Liver (tissue), 9 donors: ENCODE results near the gene SIRT2. TPM values are rescaled to one million over a fixed set of nuclear protein-coding genes. Genes with fewer than 3 reads are reported as not detected.
A peak's percentile ranks its signal among the peaks of the same experiment; 100 is the strongest.
"Not testable (repeated sequence)": the region's sequence is repeated elsewhere in the genome, so short reads cannot be mapped to it uniquely, and the experiment has no call there.

Experiments used
- DNase-seq: peaks from one replicate; pipeline ENCODE4 v3.0.0-alpha.2; 2017; ENCODE audit warnings: low spot score
- H3K27ac ChIP-seq, 2 donors: one replicate each; pipeline ENCODE4 v1.7.0; 2013; ENCODE audit warnings: inconsistent platforms in 2 of 2, low read length in 2 of 2, control low read depth in 1 of 2, low read depth in 1 of 2, mild to moderate bottlenecking in 1 of 2
- H3K27me3 ChIP-seq, 4 donors: one replicate each; pipeline versions ENCODE4 v1.6.1 to v1.7.0; 2013; ENCODE audit warnings: low read length in 3 of 4, inconsistent platforms in 1 of 4, mild to moderate bottlenecking in 1 of 4, moderate library complexity in 1 of 4; ENCODE audit not compliant: control insufficient read depth in 4 of 4, insufficient read depth in 4 of 4
- H3K36me3 ChIP-seq, 4 donors: one replicate each; pipeline versions ENCODE4 v1.6.1 to v1.7.0; 2013; ENCODE audit warnings: low read length in 3 of 4, mild to moderate bottlenecking in 3 of 4, low read depth in 1 of 4, moderate library complexity in 1 of 4; ENCODE audit not compliant: control insufficient read depth in 4 of 4, insufficient read depth in 3 of 4
- H3K4me1 ChIP-seq, 4 donors: one replicate each; pipeline versions ENCODE4 v1.6.1 to v1.7.0; 2013; ENCODE audit warnings: low read length in 3 of 4, mild to moderate bottlenecking in 3 of 4, moderate library complexity in 1 of 4; ENCODE audit not compliant: control insufficient read depth in 4 of 4, insufficient read depth in 4 of 4
- H3K4me3 ChIP-seq, 3 donors: one replicate each; pipeline versions ENCODE4 v1.6.1 to v1.7.0; 2013; ENCODE audit warnings: low read length in 3 of 3, control low read depth in 1 of 3, low read depth in 1 of 3, mild to moderate bottlenecking in 1 of 3
- H3K9ac ChIP-seq, 2 donors: one replicate each; pipeline ENCODE4 v1.7.0; 2013; ENCODE audit warnings: low read length in 2 of 2, mild to moderate bottlenecking in 2 of 2, moderate library complexity in 2 of 2, control low read depth in 1 of 2, low read depth in 1 of 2
- H3K9me3 ChIP-seq, 4 donors: one replicate each; pipeline versions ENCODE4 v1.6.1 to v1.7.0; 2013; ENCODE audit warnings: low read length in 3 of 4; ENCODE audit not compliant: control insufficient read depth in 4 of 4
- ATF3 ChIP-seq: IDR thresholded peaks from 2 replicates; pipeline ENCODE4 v1.6.1; 2016; ENCODE audit warnings: antibody characterized with exemption
- CTCF ChIP-seq: fragments of 150-350 bp; IDR thresholded peaks from 2 replicates; pipeline ENCODE4 v1.5.1; 2017; ENCODE audit warnings: improper control_type of control experiment, low read depth, low read length; ENCODE audit not compliant: missing input control
- EGR1 ChIP-seq, 2 donors: IDR thresholded peaks; 2 replicates each; pipeline ENCODE4 v1.6.1; 2016 to 2018; ENCODE audit warnings: antibody characterized with exemption in 2 of 2, low read depth in 2 of 2
- FOXA1 ChIP-seq: IDR thresholded peaks from 2 replicates; pipeline ENCODE4 v1.6.1; 2016; ENCODE audit warnings: antibody characterized with exemption
- FOXA2 ChIP-seq: IDR thresholded peaks from 2 replicates; pipeline ENCODE4 v1.6.1; 2016; ENCODE audit warnings: antibody characterized with exemption
- HNF4A ChIP-seq, 2 donors: conservative IDR thresholded peaks; 2 replicates each; pipeline ENCODE4 v1.6.1; 2016; ENCODE audit warnings: antibody characterized with exemption in 2 of 2, mild to moderate bottlenecking in 2 of 2
- HNF4G ChIP-seq: IDR thresholded peaks from 2 replicates; pipeline ENCODE4 v1.6.1; 2016; ENCODE audit warnings: antibody characterized with exemption
- JUND ChIP-seq, 2 donors: IDR thresholded peaks; 2 replicates each; pipeline ENCODE4 v1.6.1; 2016; ENCODE audit warnings: antibody characterized with exemption in 2 of 2
- MAX ChIP-seq: IDR thresholded peaks from 2 replicates; pipeline ENCODE4 v1.6.1; 2016; ENCODE audit warnings: antibody characterized with exemption
- NR2F2 ChIP-seq: IDR thresholded peaks from 2 replicates; pipeline ENCODE4 v1.6.1; 2016; ENCODE audit warnings: antibody characterized with exemption
- RAD21 ChIP-seq, 2 donors: IDR thresholded peaks; 2 replicates each; pipeline ENCODE4 v1.6.1; 2016; ENCODE audit warnings: antibody characterized with exemption in 2 of 2, mild to moderate bottlenecking in 2 of 2
- REST ChIP-seq: IDR thresholded peaks from 2 replicates; pipeline ENCODE4 v1.6.1; 2016; ENCODE audit warnings: antibody characterized with exemption, mild to moderate bottlenecking
- RXRA ChIP-seq, 2 donors: IDR thresholded peaks; 2 replicates each; pipeline ENCODE4 v1.6.1; 2017 to 2018; ENCODE audit warnings: antibody characterized with exemption in 2 of 2, mild to moderate bottlenecking in 1 of 2
- SP1 ChIP-seq: IDR thresholded peaks from 2 replicates; pipeline ENCODE4 v1.6.1; 2018; ENCODE audit warnings: antibody characterized with exemption, mild to moderate bottlenecking
- TAF1 ChIP-seq: conservative IDR thresholded peaks from 2 replicates; pipeline ENCODE4 v1.6.1; 2016; ENCODE audit warnings: antibody characterized with exemption, mild to moderate bottlenecking
- YY1 ChIP-seq: IDR thresholded peaks from 2 replicates; pipeline ENCODE4 v1.6.1; 2016; ENCODE audit warnings: antibody characterized with exemption, mild to moderate bottlenecking
- ZBTB33 ChIP-seq: IDR thresholded peaks from 2 replicates; pipeline ENCODE4 v1.6.1; 2016; ENCODE audit warnings: antibody characterized with exemption
- WGBS: extraction: QIAGEN DNeasy Blood & Tissue Kit; methylation state at CpG from one replicate; pipeline ENCODE4 v1.1.7; 2013; 5-methylcytosine and 5-hydroxymethylcytosine counted together
- polyA plus RNA-seq, 2 donors: library from polyadenylated mRNA; stranded (reverse) in 1 of 2; unstranded in 1 of 2; fragments of 200-250 nt in 1 of 2; fragments of >200 nt in 1 of 2; fragmentation: Nextera tagmentation in 1 of 2; extraction: Ambion mirVana in 1 of 2; gene quantifications; one replicate each; pipeline versions ENCODE4 v1.2.1 to v1.2.3, GENCODE V29; 2013 to 2015
- total RNA-seq, 2 donors: library from RNA; depleted of rRNA; stranded (reverse); fragments of >200 nt; gene quantifications; one replicate each; pipeline ENCODE4 v1.2.3, GENCODE V29; 2014
- donor health status: healthy.
- donor health status: healthy.
- donor health status: healthy.
- donor health status: healthy.
- donor health status: healthy.

The SIRT2 gene
- total and polyA plus RNA-seq, 4 donors: 21.8 to 42.2 (median 26.9) TPM

- no peak for DNase-seq
- 65% methylated on average over 11 of the region's 11 CpGs for WGBS
- no peak for TF ChIP-seq RAD21 (IDR thresholded peaks at IDR 0.05)
These were observed 21.4 kb downstream of the SIRT2 start, which contains the start of gene RINL for GRCh38 chr19:38877781-38878574. RINL (minus strand) TSS chr19:38878275; CDS start chr19:38876742, 1,533 bp downstream.

GRCh38 chr19:38875656-38876395 is 23.6 kb downstream of the SIRT2 start:
- peaks cover 0 to 6% (median 2%) of the 10 kb centered on the region in 4 donors for H3K36me3 ChIP-seq
- DNase-seq: no peak
- no peaks in the 10 kb centered on the region for H3K9me3 ChIP-seq
- no peaks in the 10 kb centered on the region for H3K27me3 ChIP-seq
- H3K4me1 ChIP-seq: peaks cover 0 to 3% (median 0%) of the 10 kb centered on the region in 4 donors
- H3K27ac ChIP-seq: no peak overlapping the region
- 96% methylated on average over 6 of the region's 6 CpGs for WGBS
- no peak overlapping the region for H3K4me3 ChIP-seq
- TF ChIP-seq JUND (IDR thresholded peaks at IDR 0.05) (no peak), RXRA (IDR thresholded peaks at IDR 0.05) (no peak), HNF4G (no peak), MAX (no peak), ATF3 (no peak), FOXA1 (no peak), TAF1 (no peak), FOXA2 (no peak), REST (no peak), HNF4A (conservative IDR thresholded peaks at IDR 0.05) (no peak), CTCF (no peak), NR2F2 (no peak), RAD21 (IDR thresholded peaks at IDR 0.05) (no peak), ZBTB33 (no peak), SP1 (no peak), YY1 (no peak), EGR1 (IDR thresholded peaks at IDR 0.05; ENCODE audit: low read depth in 2 of 2) (no peak)
- H3K9ac ChIP-seq: no peak overlapping the region

More at GRCh38 chr19:38877781-38878574, 21.4 kb downstream of the SIRT2 start, which contains the start of gene RINL:
- no peak within 1 kb of the TSS for H3K4me3 ChIP-seq
- H3K27me3 ChIP-seq: no peaks in the 10 kb centered on the region
- H3K9ac ChIP-seq: peak within 1 kb of the TSS in 1 of 2 donors; percentile 55
- peaks cover 0 to 3% (median 0%) of the 10 kb centered on the region in 4 donors for H3K4me1 ChIP-seq
- H3K27ac ChIP-seq: peak within 1 kb of the TSS; percentile 21 to 57
- no peaks in the 10 kb centered on the region for H3K9me3 ChIP-seq
- H3K36me3 ChIP-seq: peaks cover 3 to 16% (median 5%) of the 10 kb centered on the region in 4 donors

GRCh38 chr19:38873400-38873799 is 26.0 kb downstream of the SIRT2 start:
- H3K36me3 ChIP-seq: not testable (repeated sequence)

More at GRCh38 chr19:38873400-38873799, 26.0 kb downstream of the SIRT2 start:
- not testable (repeated sequence) for DNase-seq, H3K9me3 ChIP-seq, H3K9ac ChIP-seq, H3K27me3 ChIP-seq, H3K27ac ChIP-seq, H3K4me3 ChIP-seq
- WGBS: 94% methylated on average over 10 of the region's 10 CpGs
- peaks cover 0 to 18% (median 12%) of the 10 kb centered on the region in 4 donors for H3K4me1 ChIP-seq
